Neural crest cell (in vitro differentiated cells): ENCODE measurements around the gene ZNF688. TPM values are rescaled to one million over a fixed set of nuclear protein-coding genes. Genes with fewer than 3 reads are reported as not detected.
"Not testable (repeated sequence)": the region's sequence is repeated elsewhere in the genome, so short reads cannot be mapped to it uniquely, and the experiment has no call there.

Source experiments
- DNase-seq: peaks from one replicate; pipeline ENCODE4 v3.0.0; 2021; ENCODE audit warnings: low read depth, mixed read lengths, low spot score
- H3K27ac Mint-ChIP-seq: one replicate; pipeline ENCODE4 v1.8.0; 2021; ENCODE audit warnings: mild to moderate bottlenecking, mixed read lengths; ENCODE audit not compliant: unreplicated experiment
- H3K27me3 Mint-ChIP-seq: 2 replicates; pipeline ENCODE4 v1.8.0; 2021; ENCODE audit warnings: low read depth, mild to moderate bottlenecking, mixed read lengths
- H3K36me3 Mint-ChIP-seq: 2 replicates; pipeline ENCODE4 v1.8.0; 2021; ENCODE audit warnings: low read depth, mild to moderate bottlenecking, mixed read lengths
- H3K4me1 Mint-ChIP-seq: 2 replicates; pipeline ENCODE4 v1.8.0; 2021; ENCODE audit warnings: mixed read lengths
- H3K4me3 Mint-ChIP-seq: one replicate; pipeline ENCODE4 v1.8.0; 2021; ENCODE audit warnings: mild to moderate bottlenecking, mixed read lengths
- H3K9me3 Mint-ChIP-seq: 2 replicates; pipeline ENCODE4 v1.8.0; 2021; ENCODE audit warnings: mixed read lengths
- total RNA-seq: library from RNA; stranded (reverse); gene quantifications from 2 replicates; pipeline ENCODE4 v1.2.1, GENCODE V29; 2021
- TF ChIP-seq, protein P1 (sequence below): fragments of 200-600 bp; sonication (generic); conservative IDR thresholded peaks from 2 replicates; pipeline ENCODE4 v1.5.0; 2021; ENCODE audit warnings: antibody characterized with exemption, mild to moderate bottlenecking

ZNF688 gene
- total RNA-seq, 1 donor from 2014 or later, result 13.4 TPM

DNA sequence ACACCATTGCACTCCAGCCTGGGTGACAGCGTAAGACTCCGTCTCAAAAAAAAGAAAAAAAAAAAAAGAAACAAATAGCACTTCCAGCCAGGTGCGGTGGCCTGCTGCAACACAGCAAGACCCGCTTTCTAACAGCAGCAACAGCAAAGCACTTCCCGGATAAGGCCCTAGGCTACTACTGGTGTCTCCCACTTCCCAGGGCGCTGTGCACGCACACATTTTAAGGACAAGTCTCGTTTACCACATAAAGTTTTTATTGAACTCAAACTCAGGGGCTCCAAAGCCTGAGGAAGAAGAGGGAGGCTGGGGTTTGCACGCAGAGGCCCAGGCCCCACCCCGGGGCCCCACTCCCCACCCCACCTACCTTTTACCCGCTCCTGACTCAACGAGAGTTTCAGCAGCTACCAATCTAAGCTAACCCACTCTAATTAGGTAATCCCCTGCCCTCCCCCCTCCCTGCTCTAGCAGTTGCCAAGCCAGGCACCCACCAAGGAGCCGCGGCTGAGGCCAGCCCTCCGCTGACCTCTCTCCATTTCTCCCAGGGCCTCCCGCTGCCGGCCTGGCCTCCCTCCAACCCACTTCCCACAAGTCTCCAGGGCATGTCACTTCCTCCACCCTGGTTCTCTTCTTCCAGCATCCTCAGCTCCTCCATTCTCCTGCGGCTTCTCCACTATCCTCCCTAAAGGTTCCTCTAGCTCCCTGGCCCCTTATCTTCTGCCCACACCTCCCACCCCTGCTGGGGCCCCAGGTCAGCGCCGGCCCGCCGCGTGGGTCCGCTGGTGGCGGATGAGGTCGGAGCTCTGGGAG lies 47.5 kb downstream of the ZNF688 start:
- TF ChIP-seq, protein P1, sequence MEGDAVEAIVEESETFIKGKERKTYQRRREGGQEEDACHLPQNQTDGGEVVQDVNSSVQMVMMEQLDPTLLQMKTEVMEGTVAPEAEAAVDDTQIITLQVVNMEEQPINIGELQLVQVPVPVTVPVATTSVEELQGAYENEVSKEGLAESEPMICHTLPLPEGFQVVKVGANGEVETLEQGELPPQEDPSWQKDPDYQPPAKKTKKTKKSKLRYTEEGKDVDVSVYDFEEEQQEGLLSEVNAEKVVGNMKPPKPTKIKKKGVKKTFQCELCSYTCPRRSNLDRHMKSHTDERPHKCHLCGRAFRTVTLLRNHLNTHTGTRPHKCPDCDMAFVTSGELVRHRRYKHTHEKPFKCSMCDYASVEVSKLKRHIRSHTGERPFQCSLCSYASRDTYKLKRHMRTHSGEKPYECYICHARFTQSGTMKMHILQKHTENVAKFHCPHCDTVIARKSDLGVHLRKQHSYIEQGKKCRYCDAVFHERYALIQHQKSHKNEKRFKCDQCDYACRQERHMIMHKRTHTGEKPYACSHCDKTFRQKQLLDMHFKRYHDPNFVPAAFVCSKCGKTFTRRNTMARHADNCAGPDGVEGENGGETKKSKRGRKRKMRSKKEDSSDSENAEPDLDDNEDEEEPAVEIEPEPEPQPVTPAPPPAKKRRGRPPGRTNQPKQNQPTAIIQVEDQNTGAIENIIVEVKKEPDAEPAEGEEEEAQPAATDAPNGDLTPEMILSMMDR, result no peak
- no peak overlapping the region for H3K27ac Mint-ChIP-seq
- H3K4me3 Mint-ChIP-seq, result peak overlapping the region; percentile 51
- H3K36me3 Mint-ChIP-seq, result no peaks in the 10 kb centered on the region
- peaks cover 2% of the 10 kb centered on the region for H3K27me3 Mint-ChIP-seq
- DNase-seq, result no peak
- H3K9me3 Mint-ChIP-seq, result no peaks in the 10 kb centered on the region
- peaks cover 18% of the 10 kb centered on the region for H3K4me1 Mint-ChIP-seq

DNA sequence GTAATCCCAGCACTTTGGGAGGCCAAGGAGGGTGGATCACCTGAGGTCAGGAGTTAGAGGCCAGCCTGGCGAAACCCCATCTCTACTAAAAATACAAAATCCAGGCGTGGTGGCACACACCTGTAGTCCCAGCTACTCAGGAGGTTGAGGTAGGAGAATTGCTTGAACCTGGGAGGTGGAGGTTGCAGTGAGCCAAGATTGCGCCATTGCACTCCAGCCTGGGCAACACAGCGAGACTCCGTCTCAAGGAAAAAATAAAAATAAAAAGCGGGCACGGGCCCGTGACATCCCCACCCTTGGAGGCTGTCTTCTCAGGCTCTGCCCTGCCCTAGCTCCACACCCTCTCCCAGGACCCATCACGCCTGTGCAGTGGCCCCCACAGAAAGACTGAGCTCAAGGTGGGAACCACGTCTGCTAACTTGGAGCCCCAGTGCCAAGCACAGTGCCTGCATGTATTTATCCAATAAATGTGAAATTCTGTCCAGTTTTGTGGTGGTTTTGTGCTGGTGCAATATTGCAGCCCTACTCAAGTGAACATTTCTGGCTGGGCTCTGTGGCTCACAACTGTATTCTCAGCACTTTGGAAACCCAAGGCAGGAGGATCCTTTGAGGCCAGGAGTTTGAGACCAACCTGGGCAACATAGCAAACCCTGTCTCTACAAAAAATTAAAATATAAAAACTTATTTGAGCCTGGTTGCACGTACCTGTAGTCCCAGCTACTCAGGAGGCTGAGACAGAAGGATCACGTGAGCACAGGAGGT lies 48.6 kb downstream of the ZNF688 start:
- Mint-ChIP-seq H3K4me1 (peaks cover 11% of the 10 kb centered on the region), H3K4me3 (peak overlapping the region; percentile 19)
- not testable (repeated sequence) for H3K36me3 Mint-ChIP-seq, H3K27ac Mint-ChIP-seq, H3K9me3 Mint-ChIP-seq, H3K27me3 Mint-ChIP-seq, DNase-seq

DNA sequence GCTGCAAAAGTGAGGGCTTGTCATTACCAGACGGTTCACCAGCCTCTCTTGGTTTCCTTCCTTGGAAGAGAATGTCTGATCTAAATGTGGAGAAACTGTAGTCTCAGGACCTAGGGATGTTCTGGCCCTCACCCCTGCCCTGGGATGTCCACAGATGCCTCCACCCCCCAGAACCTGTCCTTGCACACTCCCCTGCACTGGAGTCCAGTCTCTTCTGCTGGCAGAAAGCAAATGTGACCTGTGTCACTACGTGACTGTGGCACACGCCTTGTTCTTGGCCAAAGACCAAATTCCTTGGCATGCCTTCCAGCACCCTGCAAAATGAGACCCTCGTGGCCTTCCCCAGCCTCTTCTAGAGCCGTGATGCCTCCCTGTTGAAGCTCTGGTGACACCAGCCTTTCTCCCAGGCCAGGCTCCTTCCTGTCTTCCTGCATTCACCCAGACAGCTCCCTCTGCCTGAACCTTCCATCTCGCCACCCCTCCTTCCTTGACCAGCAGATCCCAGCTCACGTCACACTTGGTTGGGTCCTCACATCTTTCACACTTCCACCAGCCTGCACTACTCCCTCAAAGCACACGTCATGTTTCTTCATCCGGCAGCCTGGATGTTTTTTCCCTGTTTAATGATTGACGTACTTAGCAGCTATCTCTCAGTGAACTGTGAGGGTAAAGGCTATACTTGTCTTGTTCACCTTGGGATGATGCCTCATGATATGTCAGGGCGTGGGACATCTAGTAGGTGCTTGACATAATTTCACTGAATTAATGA lies 49.5 kb downstream of the ZNF688 start:
- TF ChIP-seq, protein P1, result no peak
- Mint-ChIP-seq H3K27ac (no peak overlapping the region), H3K4me3 (peak overlapping the region; percentile 22), H3K4me1 (peaks cover 5% of the 10 kb centered on the region), H3K9me3 (no peaks in the 10 kb centered on the region), H3K27me3 (peaks cover 2% of the 10 kb centered on the region), H3K36me3 (no peaks in the 10 kb centered on the region)
- DNase-seq, result no peak

DNA sequence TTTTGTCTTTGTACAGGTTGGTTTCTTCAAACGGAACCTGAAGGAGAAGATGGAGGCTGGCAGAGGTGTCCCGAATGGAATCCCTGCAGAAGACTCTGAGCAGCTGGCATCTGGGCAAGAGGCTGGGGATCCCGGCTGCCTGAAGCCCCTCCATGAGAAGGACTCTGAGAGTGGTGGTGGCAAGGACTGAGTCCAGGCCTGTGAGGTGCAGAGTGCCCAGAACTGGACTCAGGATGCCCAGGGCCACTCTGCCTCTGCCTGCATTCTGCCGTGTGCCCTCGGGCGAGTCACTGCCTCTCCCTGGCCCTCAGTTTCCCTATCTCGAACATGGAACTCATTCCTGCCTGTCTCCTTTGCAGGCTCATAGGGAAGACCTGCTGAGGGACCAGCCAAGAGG lies 50.0 kb downstream of the ZNF688 start:
- TF ChIP-seq, protein P1, result no peak
- Mint-ChIP-seq H3K27ac (no peak overlapping the region), H3K9me3 (no peaks in the 10 kb centered on the region)

More for the DNA sequence above, 50.0 kb downstream of the ZNF688 start:
- H3K4me3 Mint-ChIP-seq, result no peak overlapping the region
- peaks cover 5% of the 10 kb centered on the region for H3K4me1 Mint-ChIP-seq
- H3K36me3 Mint-ChIP-seq, result no peaks in the 10 kb centered on the region
- peaks cover 2% of the 10 kb centered on the region for H3K27me3 Mint-ChIP-seq
- no peak for DNase-seq

Other genes starting within 250 kb of the ZNF688 start
- 74.8 and 85.2 TPM in 2 replicates for gene CD2BP2, start 216.4 kb downstream of the ZNF688 start, total RNA-seq
- gene TBC1D10B, start 201.2 kb downstream of the ZNF688 start, total RNA-seq, result 39.7 and 45.6 TPM in 2 replicates
- not detected in 2 replicates for gene MYL11, start 196.9 kb downstream of the ZNF688 start, total RNA-seq
- 2.3 and 2.9 TPM in 2 replicates for gene SEPTIN1, start 189.2 kb downstream of the ZNF688 start, total RNA-seq
- 59.9 and 60.9 TPM in 2 replicates for gene ZNF48, start 176.3 kb downstream of the ZNF688 start, total RNA-seq
- gene ZNF771, start 164.1 kb downstream of the ZNF688 start, total RNA-seq, result 17.5 and 18.9 TPM in 2 replicates
- gene DCTPP1, start 141.7 kb downstream of the ZNF688 start, total RNA-seq, result 91.6 and 94.3 TPM in 2 replicates
- gene SEPHS2, start 125.8 kb downstream of the ZNF688 start, total RNA-seq, result 29.6 and 30.5 TPM in 2 replicates
- gene ITGAL, start 99.0 kb downstream of the ZNF688 start, total RNA-seq, result not detected in 2 replicates
- gene ZNF768, start 45.1 kb downstream of the ZNF688 start, total RNA-seq, result 64.0 and 68.5 TPM in 2 replicates
- gene ZNF747, start 36.9 kb downstream of the ZNF688 start, total RNA-seq, result 10.5 and 11.3 TPM in 2 replicates
- 20.7 and 22.3 TPM in 2 replicates for gene ZNF764, start 13.3 kb downstream of the ZNF688 start, total RNA-seq
- 37.6 and 38.3 TPM in 2 replicates for gene ZNF785, start 14.0 kb upstream of the ZNF688 start, total RNA-seq
- 23.0 and 23.2 TPM in 2 replicates for gene ZNF689, start 38.7 kb upstream of the ZNF688 start, total RNA-seq
- 62.8 and 67.0 TPM in 2 replicates for gene PRR14, start 79.2 kb upstream of the ZNF688 start, total RNA-seq
- gene FBRS, start 86.7 kb upstream of the ZNF688 start, total RNA-seq, result 63.6 and 67.1 TPM in 2 replicates
- gene SRCAP, start 127.5 kb upstream of the ZNF688 start, total RNA-seq, result 94.5 and 100.0 TPM in 2 replicates
- gene PHKG2, start 176.7 kb upstream of the ZNF688 start, total RNA-seq, result 39.2 and 40.8 TPM in 2 replicates
- gene CFAP119, start 190.3 kb upstream of the ZNF688 start, total RNA-seq, result 14.4 and 18.5 TPM in 2 replicates
- gene RNF40, start 190.6 kb upstream of the ZNF688 start, total RNA-seq, result 154 and 157 TPM in 2 replicates
- 41.0 and 41.4 TPM in 2 replicates for gene ZNF629, start 215.5 kb upstream of the ZNF688 start, total RNA-seq